ENCODE measurements around the gene KNCN.

The KNCN gene

DNA sequence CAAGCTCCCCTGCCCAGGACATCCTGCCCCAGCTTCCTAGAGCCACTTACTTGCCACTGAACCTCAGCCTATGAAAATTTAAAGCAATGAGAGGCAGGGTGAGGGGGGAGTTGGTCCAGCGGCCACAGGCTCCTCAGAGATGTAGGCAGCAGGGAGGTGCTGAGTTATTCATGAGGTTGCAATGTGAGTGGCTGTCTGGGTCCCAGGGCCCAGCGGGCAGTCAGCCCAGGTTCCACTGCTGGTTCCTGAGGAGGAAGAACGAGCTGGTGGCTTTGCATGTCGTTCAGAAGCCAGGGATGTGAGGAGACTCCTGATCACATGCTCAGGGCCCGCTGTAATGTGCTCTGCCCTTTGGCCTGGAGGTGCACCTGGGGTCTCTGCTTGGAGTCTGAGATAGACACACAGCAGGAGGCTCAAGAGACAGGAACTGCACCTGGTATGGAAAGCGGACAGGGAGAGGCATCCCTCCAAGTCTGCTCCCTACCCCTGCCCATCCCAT lies at the start of gene KNCN:
Gene KNCN (minus strand): TSS at position 51 of the 499 bp plus-strand sequence. CDS start 432 bp downstream, outside the sequence.
- no peak for DNase-seq

DNA sequence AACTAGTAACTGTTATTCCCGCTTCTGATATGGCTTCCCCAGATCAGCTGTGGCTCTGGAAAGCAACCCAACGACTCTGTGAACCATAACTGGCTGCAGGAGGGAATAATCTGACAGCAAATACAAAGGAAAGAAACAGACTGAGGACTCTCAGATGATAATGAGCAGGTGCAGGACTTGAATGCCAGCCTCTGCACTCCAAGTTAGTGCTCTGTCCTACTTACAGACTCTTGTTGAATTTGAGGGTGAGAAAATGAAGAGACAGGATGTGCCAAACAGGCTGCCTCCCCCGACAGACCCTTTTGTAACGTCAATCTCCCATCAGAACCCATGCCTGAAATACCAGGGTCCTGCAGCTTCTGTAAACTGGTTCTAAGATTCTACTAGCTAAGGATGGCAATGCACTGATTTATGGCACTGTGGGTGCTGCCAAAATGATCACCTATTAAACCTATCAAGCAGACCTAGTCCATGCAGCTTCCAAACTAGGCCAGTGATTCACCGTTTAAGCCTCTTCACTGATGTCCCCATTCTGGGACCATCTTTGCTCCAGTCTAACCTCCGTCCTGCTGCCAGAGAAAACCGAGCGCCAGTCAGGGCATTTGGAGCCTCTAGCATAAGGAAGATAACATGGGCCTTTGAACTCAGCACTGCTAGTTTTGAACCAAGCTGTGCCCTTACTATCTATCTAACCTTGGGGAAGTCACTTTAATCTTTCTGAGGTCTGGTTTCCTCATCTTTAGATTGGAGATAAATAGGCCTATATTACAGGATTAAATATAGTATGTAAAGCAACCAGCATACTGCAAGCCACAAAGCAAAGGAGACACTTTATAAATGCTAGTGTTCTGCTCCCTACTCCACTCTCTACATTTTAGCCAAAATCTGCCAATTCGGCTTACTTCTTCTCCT lies 47.9 kb upstream of the KNCN start:
- DNase-seq, result no peak

DNA sequence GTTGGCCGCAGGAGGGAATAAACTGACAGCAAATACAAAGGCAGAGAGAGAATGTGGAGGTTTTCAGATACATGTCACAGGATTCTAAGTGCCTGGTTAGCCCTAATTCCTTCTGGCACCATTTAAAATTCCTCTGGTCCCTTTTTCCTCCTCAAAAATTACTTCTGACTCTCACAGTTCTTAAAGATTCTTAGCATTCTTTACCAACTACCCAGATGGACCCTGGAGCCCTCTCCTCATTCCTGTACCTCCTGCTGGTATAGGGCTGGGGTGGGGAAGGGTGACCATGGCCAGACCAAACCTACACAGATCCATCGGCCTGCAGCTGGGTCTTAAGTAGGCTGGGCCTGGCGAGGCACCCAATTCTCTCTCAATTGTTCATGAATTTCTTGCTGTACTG lies 45.4 kb upstream of the KNCN start:
- DNase-seq, result no peak

DNA sequence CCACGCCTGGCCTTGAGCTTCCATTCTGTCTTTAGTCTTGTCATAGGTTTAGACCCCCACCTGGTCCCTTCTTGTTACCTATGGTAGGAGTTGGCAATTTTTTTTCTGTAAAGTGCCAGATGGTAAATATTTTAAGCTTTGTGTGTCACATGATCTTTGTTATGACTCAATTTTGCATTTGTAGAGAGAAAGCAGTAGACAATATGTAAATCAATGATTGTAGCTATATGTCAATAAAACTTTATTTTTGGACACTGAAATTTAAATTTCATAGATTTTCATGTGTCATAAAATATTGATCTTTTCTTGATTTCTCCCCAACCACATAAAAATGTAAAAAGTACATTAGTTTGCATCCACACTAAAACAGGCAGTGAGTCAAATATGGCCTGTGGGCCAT lies 44.6 kb upstream of the KNCN start:
- no peak for DNase-seq

DNA sequence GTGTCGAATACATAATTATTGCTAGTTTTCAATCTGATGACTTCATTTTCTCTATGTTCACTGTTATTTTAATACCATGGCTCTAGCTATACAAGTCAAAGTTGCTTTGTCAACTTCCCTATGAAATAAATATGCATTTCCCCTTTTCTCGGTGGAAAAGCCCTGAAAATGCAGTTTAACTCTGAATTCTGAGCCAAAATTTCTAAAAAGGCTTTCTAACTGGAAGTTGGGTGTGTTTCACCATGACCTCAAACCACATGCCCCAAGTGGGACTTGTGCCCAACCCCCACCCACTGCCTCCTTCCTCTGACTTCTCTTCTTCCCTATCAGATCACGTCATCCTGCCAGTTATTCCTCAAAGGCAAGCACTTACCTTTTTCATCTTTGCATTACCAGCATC lies 43.7 kb upstream of the KNCN start:
- no peak for DNase-seq

DNA sequence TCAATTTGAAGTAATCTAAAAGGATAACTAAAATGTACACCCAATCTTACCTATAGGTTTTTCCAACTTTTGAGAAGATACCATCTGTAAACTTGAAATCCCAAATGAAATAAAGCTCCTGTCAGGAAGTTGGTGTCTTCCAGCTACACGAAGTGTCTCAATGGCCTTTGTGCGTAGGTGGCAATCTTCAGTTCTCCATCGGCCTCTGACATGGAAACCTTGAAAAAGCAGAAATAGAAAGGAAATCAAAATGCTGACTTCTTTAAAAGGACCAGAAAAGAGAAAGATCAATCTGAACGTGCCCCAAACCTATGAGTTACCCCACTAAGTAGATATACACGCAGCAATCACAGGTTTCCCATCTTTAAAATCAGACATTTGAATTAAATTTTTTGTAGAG lies 42.6 kb upstream of the KNCN start:
- no peak for DNase-seq

DNA sequence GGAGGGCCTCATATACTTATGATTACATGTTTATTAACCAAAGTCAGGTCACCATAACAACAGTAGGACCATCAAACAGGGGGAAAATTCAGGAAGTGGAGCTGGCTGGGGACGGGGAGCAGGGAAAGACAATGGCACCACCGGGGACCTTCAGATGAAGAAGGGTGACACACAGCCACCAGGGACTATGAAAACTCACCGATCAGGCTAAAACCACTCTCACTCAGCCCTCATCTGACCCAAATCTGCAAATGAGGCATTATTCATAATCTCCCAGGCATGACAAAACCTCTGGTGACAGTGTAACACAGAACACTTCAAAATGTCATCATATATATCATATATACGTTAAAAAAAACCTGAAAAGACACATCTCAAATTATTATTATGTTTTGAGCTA lies 41.4 kb upstream of the KNCN start:
- DNase-seq, result no peak

DNA sequence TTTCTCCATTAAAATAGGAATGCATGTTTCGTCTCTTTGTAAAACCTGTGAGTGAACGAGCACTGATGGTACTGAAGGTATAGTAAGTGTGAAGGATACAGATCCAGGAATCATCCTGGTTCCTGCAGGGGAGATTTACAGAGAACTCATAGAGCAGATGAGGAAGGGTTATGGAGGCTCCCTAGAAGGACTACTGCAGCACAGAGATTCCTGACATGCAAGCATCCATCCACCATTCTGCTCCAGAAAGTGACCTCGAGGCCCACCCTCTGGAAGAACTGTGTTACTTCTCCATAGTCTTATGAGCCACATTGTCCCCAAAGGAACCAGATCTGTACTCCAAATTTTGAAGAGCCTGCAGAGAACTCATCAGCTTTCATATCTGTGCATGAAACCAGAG lies 38.1 kb upstream of the KNCN start:
- DNase-seq, result no peak

DNA sequence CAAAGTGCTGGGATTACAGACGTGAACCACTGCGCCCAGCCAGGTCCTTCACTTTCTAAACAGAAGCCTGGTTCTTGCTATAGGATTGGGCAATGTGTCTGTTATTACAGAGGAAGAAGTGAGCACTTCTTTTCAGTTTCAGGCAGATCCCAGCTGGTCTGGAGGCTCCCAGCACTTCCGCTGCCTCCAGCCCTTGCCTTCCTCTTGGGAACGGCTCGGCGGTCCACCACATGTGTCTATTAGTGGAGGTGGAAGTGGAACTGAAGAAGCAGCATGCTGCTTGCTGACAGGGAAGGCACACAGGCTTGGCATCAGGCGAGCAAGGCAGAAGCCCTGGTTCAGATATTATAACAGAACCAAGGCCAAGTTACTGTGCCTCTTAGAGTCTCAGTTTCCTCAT lies 35.6 kb upstream of the KNCN start:
- DNase-seq, result no peak

DNA sequence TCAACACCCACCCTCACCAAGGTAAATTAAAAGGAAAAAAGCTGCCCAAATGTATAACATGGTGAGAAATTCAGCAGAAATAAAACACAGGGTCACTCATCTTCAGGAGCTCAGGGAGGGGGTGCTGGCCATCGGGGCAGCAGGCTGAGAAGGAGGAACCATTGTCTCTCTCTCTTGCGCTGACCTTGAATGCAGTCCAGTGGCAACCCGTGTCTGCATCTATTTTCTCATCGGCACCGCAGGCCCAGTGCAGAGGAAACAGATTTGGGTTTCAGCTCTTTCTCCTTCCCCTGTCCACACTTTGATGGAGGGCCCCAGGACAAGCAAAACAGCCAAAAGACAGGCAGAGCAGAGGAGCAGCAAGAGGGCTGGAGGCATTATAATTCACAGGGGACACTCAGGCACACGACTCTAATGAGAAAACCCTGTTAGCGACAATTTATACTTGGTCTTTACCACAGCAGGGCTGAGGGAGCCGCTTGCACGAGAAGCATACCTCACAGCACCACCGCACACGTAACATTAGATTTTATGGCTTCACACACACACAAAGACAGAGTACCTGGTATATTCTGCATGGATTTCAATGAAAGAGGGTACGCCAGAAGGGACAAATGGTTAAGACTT lies 34.0 kb upstream of the KNCN start:
- no peak for DNase-seq

DNA sequence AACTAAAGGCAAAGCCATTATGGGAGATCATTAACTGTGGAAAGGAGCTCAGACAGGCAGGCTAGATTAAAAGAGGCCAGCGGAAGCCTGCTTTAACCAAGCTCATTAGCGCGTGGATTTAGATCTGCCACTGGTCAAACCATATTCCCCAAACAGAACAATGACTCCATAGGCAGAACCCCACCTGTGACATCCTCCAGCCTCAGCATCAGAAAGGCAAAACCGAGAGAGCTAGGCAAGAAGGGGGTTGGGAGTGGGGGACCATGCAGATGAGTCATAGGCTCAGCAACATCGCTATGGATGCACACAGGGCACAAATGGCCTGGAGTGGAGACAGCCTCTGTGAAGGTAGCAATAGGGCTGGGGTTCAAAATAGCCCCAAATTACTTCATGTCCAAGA lies 32.0 kb upstream of the KNCN start:
- DNase-seq, result no peak

DNA sequence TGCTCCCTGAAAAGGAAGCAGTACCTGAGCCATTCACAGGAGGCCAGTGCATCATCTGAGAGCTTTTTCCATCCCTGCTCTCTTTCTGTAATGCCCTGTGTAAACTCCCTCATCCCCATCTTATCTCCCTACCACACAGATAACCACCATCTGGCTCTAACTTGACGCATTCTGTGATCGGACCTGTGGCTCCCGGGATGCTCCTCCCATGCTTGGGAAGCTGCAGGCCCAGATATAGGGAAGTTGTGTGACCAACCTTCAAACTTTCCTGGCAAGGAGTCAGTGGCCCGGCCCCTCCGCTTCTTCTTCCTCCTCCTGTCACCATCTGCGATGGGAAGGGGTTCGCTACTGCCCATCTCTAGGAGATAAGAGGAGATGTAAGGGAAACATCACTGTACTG lies 31.5 kb upstream of the KNCN start:
- DNase-seq, result no peak

DNA sequence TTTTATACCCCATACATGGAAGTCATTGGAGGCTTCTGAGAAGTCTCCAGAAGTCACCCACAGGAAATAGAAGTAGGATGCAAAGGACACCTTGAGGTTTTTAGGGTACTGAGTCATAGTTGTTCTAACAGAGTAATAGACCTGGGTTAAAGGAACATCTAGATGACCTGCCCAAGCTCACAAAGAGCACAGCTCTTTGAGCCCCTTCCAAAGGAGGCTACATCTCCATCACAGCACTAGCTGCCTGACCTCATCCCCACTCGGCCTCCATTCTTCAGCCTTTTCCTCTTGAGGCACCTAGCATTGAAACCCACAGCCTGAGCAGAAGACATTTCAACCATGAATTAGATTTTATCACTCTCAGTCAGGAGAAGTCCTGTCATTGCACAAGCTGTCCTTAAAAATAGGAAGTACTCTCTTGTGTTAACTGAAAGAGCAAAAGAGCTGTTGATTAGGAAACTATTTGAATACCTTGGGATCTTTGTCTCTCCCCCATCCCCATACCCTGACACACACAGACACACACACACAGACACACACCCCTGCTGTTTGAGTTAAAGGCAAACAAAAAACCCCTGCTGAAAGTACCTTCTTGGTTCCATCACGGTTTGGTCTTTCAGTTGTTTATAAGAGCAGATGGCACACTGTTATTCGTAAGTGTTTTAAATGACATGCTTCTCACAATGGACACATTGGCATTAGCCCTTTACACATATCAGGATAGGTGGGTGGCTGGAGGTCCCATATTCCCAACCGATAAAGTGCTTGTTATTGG lies 30.4 kb upstream of the KNCN start:
- DNase-seq, result no peak

DNA sequence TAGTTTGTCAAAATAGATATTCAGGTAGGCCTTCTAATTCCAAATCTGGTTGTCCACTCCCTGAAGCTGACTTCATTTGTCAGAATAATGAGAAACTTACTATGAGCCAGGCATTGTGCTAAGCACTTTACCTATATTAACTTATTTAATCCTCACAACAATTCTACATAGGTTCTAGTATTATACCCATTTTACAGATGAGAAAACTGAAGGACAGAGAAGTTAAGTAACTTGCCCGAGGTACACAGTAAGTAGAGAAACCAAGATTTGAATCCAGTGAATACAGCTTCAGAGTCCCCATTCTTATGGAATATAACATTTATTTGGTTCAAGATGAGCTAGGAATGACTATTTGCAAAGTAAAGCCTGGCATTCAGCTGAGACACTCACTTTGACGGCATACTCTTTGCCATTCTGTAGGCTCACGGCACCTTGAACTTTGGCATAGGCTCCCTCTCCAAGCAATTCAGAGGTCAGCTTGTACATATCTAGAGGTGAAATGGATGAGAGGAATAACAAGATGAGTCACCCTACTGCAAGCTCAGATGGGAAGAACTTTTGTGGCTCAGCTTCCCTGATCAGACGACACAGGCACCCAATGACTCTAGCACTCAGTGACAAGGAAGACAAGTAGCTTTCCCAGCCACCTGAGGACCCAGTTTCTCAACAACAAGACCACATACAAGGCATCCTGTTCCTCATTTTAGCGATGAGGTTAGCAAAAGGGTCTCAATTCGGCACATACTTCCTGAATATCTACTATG lies 28.9 kb upstream of the KNCN start:
- DNase-seq, result no peak

DNA sequence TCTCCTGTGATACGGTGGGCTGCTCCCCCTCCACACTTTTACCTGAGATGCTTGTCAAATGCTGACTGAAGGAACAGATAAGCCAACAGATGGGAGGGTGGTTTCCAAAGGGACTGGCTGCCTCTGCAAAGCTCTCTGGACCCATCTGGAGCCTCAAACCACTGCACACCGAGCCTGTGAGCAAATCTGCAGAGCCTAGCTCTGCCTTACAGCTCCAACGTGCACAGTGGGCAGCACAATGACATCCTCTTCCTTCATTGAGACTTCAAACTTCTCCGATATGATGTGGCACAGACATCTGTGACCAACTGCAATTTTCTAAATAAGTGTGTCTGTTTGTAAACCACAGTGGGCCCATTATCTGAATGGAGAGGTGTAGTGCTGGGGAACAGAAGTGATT lies 26.2 kb upstream of the KNCN start:
- no peak for DNase-seq

DNA sequence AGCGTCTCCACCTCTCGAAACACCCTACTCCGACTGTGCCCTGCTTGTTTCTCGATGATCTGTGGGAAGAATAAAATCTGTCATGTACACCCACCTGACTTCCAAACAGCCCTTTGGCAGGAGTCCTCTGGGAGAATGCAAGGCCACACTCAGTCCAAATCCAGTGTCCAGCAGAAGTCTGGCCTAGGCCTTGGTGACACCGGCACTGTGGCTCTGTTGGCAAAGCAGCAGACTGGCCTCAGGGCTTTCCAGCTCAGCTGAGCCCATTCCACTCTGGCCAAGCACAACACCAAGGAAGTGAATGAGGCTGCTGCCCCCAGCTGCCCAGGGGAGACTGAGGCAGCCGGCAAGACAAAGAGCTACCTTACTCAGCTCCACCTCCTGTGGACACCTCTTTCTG lies 25.1 kb upstream of the KNCN start:
- no peak for DNase-seq

DNA sequence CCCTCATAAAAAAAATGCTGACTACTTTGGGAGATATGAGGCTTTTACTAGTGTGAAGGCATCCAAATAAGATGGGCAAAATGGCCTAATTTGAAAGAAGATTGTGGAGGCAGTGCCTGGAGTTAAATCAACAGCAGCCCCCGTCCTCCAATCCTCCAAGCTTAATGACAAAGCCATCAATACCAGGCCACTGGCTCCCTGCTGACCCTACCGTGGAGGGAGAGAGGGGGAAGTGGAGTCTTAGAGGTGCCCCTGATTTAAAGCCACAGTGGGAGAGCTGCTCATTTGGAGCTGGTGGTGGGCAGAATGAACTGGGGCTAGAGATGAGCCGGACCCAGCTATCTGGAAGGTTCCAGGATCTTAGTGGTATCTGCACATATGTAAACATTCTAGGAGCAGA lies 24.3 kb upstream of the KNCN start:
- no peak for DNase-seq

DNA sequence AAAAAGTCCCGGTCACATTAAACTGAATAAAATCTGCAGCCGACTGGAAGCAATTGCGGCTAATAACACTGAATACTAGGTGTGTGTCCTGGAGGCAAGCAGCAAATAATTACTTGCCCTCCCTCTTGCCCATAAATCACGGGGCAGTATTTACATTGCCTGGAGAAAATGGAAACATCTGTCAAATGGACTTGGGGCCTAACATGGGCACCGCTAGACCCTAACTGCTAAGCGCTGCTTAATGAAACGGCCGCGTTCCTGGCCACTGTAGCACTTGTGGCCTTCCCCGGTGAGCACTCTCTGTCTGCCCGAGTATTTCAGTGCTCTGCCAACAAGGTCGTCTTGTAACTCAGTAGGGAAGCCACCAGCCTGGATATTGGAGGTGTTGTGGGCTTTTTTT lies 23.9 kb upstream of the KNCN start:
- DNase-seq, result no peak

DNA sequence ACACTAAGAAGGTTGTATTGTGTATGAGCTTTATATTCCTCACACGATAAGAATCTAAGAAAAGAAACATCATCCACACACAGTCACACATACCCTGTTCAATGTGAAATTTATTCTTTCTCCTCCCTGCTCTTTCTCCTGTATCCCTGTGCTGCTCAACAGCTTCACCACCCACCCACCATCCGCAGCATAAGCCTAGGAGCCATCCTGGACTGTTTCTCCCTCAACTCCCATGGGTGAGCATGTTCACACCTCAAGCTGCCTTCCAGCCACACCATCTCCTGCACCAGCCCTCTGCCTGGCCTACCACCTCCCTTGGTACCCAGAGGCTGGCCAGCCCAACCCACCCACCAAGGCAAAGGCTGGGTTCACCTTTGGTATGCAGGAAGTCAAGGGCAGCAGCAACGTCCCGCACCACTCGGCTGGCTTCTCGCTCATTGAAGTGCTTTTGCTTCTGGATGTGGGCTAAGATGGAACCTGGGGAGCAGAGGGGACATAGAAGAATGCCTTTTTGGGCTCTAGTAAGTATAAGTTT lies 20.3 kb upstream of the KNCN start:
- DNase-seq, result no peak

DNA sequence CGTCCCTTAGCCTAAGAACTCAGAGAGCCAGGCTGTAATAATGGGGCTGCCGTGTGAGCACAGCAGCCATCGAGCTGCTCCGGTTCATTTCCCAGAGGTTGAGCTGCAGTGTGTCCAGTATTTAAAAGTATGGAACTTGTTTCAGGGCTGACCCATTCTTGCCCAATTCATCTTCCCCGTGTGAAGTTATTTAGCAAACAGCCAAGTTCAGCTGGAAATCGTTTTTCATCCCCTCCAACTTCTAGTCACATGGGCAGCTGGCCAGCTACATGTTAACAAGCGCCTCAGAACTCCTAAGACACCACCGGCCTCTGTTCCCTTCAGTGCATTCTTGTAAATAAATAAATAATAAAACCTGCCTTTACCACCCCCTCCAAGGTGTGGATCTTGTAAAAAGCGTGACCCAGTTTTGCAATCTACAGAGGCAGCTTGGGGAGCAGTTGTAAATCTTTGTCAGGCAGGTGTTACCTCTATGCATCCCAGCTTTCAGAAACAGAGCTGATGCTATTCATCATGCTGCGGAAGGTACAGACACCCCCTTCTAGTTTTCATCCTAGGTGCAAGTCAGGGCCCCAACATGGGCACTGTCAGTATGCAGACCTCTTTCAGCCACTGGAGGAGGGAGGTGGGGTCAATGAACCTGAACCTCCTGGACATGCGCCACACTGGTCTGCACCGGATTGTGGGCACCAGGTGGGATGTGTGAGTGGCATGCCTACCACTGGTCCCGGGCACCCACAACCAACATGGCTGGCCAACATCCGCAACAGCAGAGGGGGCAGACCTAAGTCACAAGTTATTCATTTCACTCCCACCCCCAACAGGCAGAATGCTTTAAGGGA lies 18.7 kb upstream of the KNCN start:
- DNase-seq, result peak; percentile 28

DNA sequence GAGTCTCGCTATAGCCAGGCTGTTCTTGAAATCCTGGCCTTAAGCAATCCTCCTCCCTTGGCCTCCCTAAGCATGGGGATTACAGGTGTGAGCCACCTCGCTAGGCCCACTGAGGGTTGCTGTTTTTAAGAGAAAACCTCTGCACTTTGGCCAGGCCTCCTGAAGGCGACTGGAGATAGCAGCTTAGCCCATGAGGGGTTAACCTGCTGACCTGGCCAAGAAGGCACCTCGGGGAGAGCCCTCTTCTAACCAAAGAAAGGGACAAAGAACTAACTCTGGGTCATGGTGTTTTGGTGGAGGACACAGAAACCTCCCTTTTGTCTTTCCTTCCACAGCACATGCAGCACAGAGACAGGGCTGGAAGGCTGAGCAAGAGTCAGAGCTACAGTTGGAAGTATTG lies 17.7 kb upstream of the KNCN start:
- DNase-seq, result no peak

DNA sequence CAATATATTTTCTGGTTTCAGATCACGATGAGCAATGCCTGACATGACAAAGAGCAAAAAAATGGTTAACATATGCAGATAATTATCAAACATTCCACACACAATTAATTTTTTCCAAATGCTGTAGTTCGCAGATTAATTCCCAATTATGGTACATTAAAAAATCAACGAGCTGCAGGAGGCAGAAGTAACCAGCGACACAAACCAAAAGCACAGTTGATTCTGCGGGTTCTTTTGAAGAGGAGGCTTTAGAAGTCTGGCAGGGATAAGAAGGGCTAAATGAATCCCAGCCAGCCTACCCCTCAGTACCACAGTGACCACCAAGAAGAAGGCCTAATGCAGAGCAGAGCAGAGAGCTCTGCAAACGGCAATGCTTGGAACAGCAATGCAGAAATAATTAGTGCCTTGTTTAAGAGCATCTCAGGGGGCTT lies 17.0 kb upstream of the KNCN start:
- peak; percentile 65 for DNase-seq
